ENCODE measurements around the gene WDR90. TPM values are rescaled to one million over a fixed set of nuclear protein-coding genes. Genes with fewer than 3 reads are reported as not detected.

WDR90 gene
- total RNA-seq, 1 experiment from 2014 or later = 47.9 TPM

- Mint-ChIP-seq H3K9me3 (ENCODE audit: unreplicated experiment) (no peaks in the 10 kb centered on the region), H3K4me3 (ENCODE audit: unreplicated experiment) (peak overlapping the region; percentile 76), H3K4me1 (ENCODE audit: insufficient read depth, unreplicated experiment) (peaks cover 16% of the 10 kb centered on the region), H3K27ac (ENCODE audit: low read depth, unreplicated experiment) (no peak overlapping the region), H3K36me3 (ENCODE audit: insufficient read depth, unreplicated experiment) (peaks cover 27% of the 10 kb centered on the region), H3K27me3 (ENCODE audit: insufficient read depth, unreplicated experiment) (no peaks in the 10 kb centered on the region)
- BruUV-seq (replicated peaks) = no TSS peak
- ChIA-PET CTCF (interaction anchor here (0.5 to 2.0 kb wide), 9 partner anchors 8 to 1233 kb away, joined by 3 to 6 read pairs (median 3); partner anchors contain the start of gene CCDC78), POLR2A (interaction anchor here (0.6 to 8.8 kb wide), 23 partner anchors 8 to 705 kb away, joined by 3 to 124 read pairs (median 4); partner anchors contain the start of genes ANTKMT, CCDC78, CHTF18 and CIAO3)
- intact Hi-C loops (cut with micrococcal nuclease) = no loop called here
- TF ChIP-seq, protein P1, sequence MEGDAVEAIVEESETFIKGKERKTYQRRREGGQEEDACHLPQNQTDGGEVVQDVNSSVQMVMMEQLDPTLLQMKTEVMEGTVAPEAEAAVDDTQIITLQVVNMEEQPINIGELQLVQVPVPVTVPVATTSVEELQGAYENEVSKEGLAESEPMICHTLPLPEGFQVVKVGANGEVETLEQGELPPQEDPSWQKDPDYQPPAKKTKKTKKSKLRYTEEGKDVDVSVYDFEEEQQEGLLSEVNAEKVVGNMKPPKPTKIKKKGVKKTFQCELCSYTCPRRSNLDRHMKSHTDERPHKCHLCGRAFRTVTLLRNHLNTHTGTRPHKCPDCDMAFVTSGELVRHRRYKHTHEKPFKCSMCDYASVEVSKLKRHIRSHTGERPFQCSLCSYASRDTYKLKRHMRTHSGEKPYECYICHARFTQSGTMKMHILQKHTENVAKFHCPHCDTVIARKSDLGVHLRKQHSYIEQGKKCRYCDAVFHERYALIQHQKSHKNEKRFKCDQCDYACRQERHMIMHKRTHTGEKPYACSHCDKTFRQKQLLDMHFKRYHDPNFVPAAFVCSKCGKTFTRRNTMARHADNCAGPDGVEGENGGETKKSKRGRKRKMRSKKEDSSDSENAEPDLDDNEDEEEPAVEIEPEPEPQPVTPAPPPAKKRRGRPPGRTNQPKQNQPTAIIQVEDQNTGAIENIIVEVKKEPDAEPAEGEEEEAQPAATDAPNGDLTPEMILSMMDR (IDR thresholded peaks at IDR 0.05; ENCODE audit: unreplicated experiment) = no peak
- no peak for DNase-seq (ENCODE audit: unreplicated experiment)
Observed at GRCh38 chr16:715477-716199, 66.5 kb downstream of the WDR90 start.

- H3K36me3 Mint-ChIP-seq (ENCODE audit: insufficient read depth, unreplicated experiment) = peaks cover 26% of the 10 kb centered on the region
- ChIA-PET CTCF (interaction anchor here (0.6 to 2.0 kb wide), 8 partner anchors 9 to 1233 kb away, joined by 3 to 6 read pairs (median 3); partner anchors contain the start of gene CCDC78), POLR2A (interaction anchor here (0.6 to 8.8 kb wide), 14 partner anchors 8 to 123 kb away, joined by 3 to 124 read pairs (median 4); partner anchors contain the start of genes ANTKMT, CCDC78, CHTF18 and CIAO3)
- TF ChIP-seq, protein P1 (IDR thresholded peaks at IDR 0.05; ENCODE audit: unreplicated experiment) = no peak
- no peak overlapping the region for H3K27ac Mint-ChIP-seq (ENCODE audit: low read depth, unreplicated experiment)
- H3K4me1 Mint-ChIP-seq (ENCODE audit: insufficient read depth, unreplicated experiment) = peaks cover 16% of the 10 kb centered on the region
- peak; percentile 44 for DNase-seq (ENCODE audit: unreplicated experiment)
- no peaks in the 10 kb centered on the region for H3K27me3 Mint-ChIP-seq (ENCODE audit: insufficient read depth, unreplicated experiment)
- peak overlapping the region; percentile 76 for H3K4me3 Mint-ChIP-seq (ENCODE audit: unreplicated experiment)
- H3K9me3 Mint-ChIP-seq (ENCODE audit: unreplicated experiment) = no peaks in the 10 kb centered on the region
- intact Hi-C loops (cut with micrococcal nuclease) = no loop called here
- no TSS peak for BruUV-seq (replicated peaks)
Observed at GRCh38 chr16:716200-716568, 67.0 kb downstream of the WDR90 start.

GRCh38 chr16:716768-717325 lies 67.7 kb downstream of the WDR90 start:
- TF ChIP-seq, protein P1 (IDR thresholded peaks at IDR 0.05; ENCODE audit: unreplicated experiment) = no peak
- ChIA-PET POLR2A (interaction anchor here (1.0 to 8.8 kb wide), 7 partner anchors 7 to 124 kb away, joined by 4 to 124 read pairs (median 8); partner anchors contain the start of genes ANTKMT, CCDC78, CIAO3 and FBXL16), CTCF (interaction anchor here (0.6 to 2.0 kb wide), 4 partner anchors 19 to 106 kb away, joined by 3 to 5 read pairs (median 3); no protein-coding TSS in a partner anchor)
- Mint-ChIP-seq H3K4me1 (ENCODE audit: insufficient read depth, unreplicated experiment) (peaks cover 16% of the 10 kb centered on the region), H3K27ac (ENCODE audit: low read depth, unreplicated experiment) (no peak overlapping the region), H3K4me3 (ENCODE audit: unreplicated experiment) (peak overlapping the region; percentile 76), H3K9me3 (ENCODE audit: unreplicated experiment) (no peaks in the 10 kb centered on the region), H3K27me3 (ENCODE audit: insufficient read depth, unreplicated experiment) (no peaks in the 10 kb centered on the region), H3K36me3 (ENCODE audit: insufficient read depth, unreplicated experiment) (peaks cover 26% of the 10 kb centered on the region)
- no TSS peak for BruUV-seq (replicated peaks)
- no peak for DNase-seq (ENCODE audit: unreplicated experiment)
- intact Hi-C loops (cut with micrococcal nuclease) = no loop called here

Other genes starting within 250 kb of the WDR90 start
- 29.0 and 37.2 TPM in 2 replicates for gene DECR2, start 247.5 kb upstream of the WDR90 start, total RNA-seq (2022)
- gene RAB11FIP3, start 223.7 kb upstream of the WDR90 start, total RNA-seq (2022) = 37.5 and 40.6 TPM in 2 replicates
- gene CAPN15, start 121.7 kb upstream of the WDR90 start, total RNA-seq (2022) = 68.2 and 81.1 TPM in 2 replicates
- not detected in 2 replicates for gene PRR35, start 89.0 kb upstream of the WDR90 start, total RNA-seq (2022)
- not detected in 2 replicates for gene NHLRC4, start 82.4 kb upstream of the WDR90 start, total RNA-seq (2022)
- 45.6 and 47.4 TPM in 2 replicates for gene PIGQ, start 79.4 kb upstream of the WDR90 start, total RNA-seq (2022)
- gene RAB40C, start 59.3 kb upstream of the WDR90 start, total RNA-seq (2022) = 17.1 and 17.7 TPM in 2 replicates
- gene WFIKKN1, start 18.4 kb upstream of the WDR90 start, total RNA-seq (2022) = 0.14 and 0.17 TPM in 2 replicates
- gene METTL26, start 13.1 kb upstream of the WDR90 start, total RNA-seq (2022) = 104 and 106 TPM in 2 replicates
- 43.6 and 44.6 TPM in 2 replicates for gene MCRIP2, start 7.5 kb upstream of the WDR90 start, total RNA-seq (2022)
- 110 and 118 TPM in 2 replicates for gene RHOT2, start 18.8 kb downstream of the WDR90 start, total RNA-seq (2022)
- 3.0 and 4.5 TPM in 2 replicates for gene RHBDL1, start 26.3 kb downstream of the WDR90 start, total RNA-seq (2022)
- 99.3 and 124 TPM in 2 replicates for gene STUB1, start 31.0 kb downstream of the WDR90 start, total RNA-seq (2022)
- gene JMJD8, start 35.0 kb downstream of the WDR90 start, total RNA-seq (2022) = 23.6 and 33.4 TPM in 2 replicates
- 12.2 and 13.9 TPM in 2 replicates for gene WDR24, start 41.0 kb downstream of the WDR90 start, total RNA-seq (2022)
- gene FBXL16, start 56.4 kb downstream of the WDR90 start, total RNA-seq (2022) = 40.5 and 48.2 TPM in 2 replicates
- gene METRN, start 65.8 kb downstream of the WDR90 start, total RNA-seq (2022) = 56.3 and 69.5 TPM in 2 replicates
- 54.7 and 55.8 TPM in 2 replicates for gene ANTKMT, start 71.8 kb downstream of the WDR90 start, total RNA-seq (2022)
- 4.6 and 6.0 TPM in 2 replicates for gene CCDC78, start 77.1 kb downstream of the WDR90 start, total RNA-seq (2022)
- 20.1 and 24.5 TPM in 2 replicates for gene HAGHL, start 77.7 kb downstream of the WDR90 start, total RNA-seq (2022)
- gene CIAO3, start 91.6 kb downstream of the WDR90 start, total RNA-seq (2022) = 28.5 and 31.1 TPM in 2 replicates
- gene MSLN, start 111.4 kb downstream of the WDR90 start, total RNA-seq (2022) = 18.1 and 25.2 TPM in 2 replicates
- gene RPUSD1, start 139.0 kb downstream of the WDR90 start, total RNA-seq (2022) = 19.8 and 24.9 TPM in 2 replicates
- gene CHTF18, start 139.3 kb downstream of the WDR90 start, total RNA-seq (2022) = 22.7 and 30.9 TPM in 2 replicates
- gene GNG13, start 151.4 kb downstream of the WDR90 start, total RNA-seq (2022) = not detected in 2 replicates